Keratinocyte (primary cell): ENCODE results near the gene PTRH1. TPM values are rescaled to one million over a fixed set of nuclear protein-coding genes. Genes with fewer than 3 reads are reported as not detected.

ENCODE experiments used
- DNase-seq: peaks from one replicate; pipeline ENCODE4 v3.0.0-alpha.2; 2011; ENCODE audit warnings: low read depth, missing footprints, low spot score
- FAIRE-seq: peaks from 2 replicates; lab custom pipeline; 2011; peaks lifted over from hg19 to GRCh38; lab: Jason Lieb, UNC
- H2AFZ ChIP-seq: 2 replicates; pipeline ENCODE4 v1.6.0; 2012; ENCODE audit warnings: low read length, control low read depth, inconsistent platforms; ENCODE audit not compliant: control insufficient read depth
- H3K27ac ChIP-seq: 2 replicates; pipeline ENCODE4 v1.5.1; 2011; ENCODE audit warnings: low read length; ENCODE audit not compliant: control insufficient read depth, insufficient read depth
- H3K27me3 ChIP-seq: 3 replicates; pipeline ENCODE4 v1.6.0; 2011; ENCODE audit warnings: low read length; ENCODE audit not compliant: control insufficient read depth, insufficient read depth; ENCODE audit errors: extremely low read depth
- H3K36me3 ChIP-seq, 2 experiments: 2 replicates in 1 of 2; 3 replicates in 1 of 2; pipeline ENCODE4 v1.5.1; 2011; ENCODE audit warnings: low read length in 2 of 2, mild to moderate bottlenecking in 1 of 2; ENCODE audit not compliant: control insufficient read depth in 2 of 2, insufficient read depth in 2 of 2; ENCODE audit errors: extremely low read depth in 1 of 2
- H3K4me1 ChIP-seq: 3 replicates; pipeline ENCODE4 v1.5.1; 2011; ENCODE audit warnings: low read length; ENCODE audit not compliant: control insufficient read depth, insufficient read depth; ENCODE audit errors: extremely low read depth
- H3K4me2 ChIP-seq: 3 replicates; pipeline ENCODE4 v1.6.0; 2011; ENCODE audit warnings: low read depth, low read length; ENCODE audit not compliant: control insufficient read depth, insufficient read depth; ENCODE audit errors: extremely low read depth
- H3K4me3 ChIP-seq, 3 experiments: fragments of 200-600 bp in 1 of 3; sonication (generic) in 1 of 3; 2 replicates in 2 of 3; 3 replicates in 1 of 3; pipeline ENCODE4 v1.5.1; 2011 to 2016; ENCODE audit warnings: low read length in 3 of 3, mild to moderate bottlenecking in 3 of 3, control low read depth in 2 of 3, inconsistent platforms in 1 of 3, low read depth in 1 of 3, mixed read lengths in 1 of 3, mixed run types in 1 of 3, moderate library complexity in 1 of 3; ENCODE audit not compliant: control insufficient read depth in 2 of 3, insufficient read depth in 2 of 3; ENCODE audit errors: extremely low read depth in 1 of 3
- H3K79me2 ChIP-seq: 2 replicates; pipeline ENCODE4 v1.6.0; 2012; ENCODE audit warnings: low read length; ENCODE audit not compliant: control insufficient read depth, insufficient read depth
- H3K9ac ChIP-seq: 3 replicates; pipeline ENCODE4 v1.6.0; 2011; ENCODE audit warnings: low read length; ENCODE audit not compliant: control insufficient read depth, insufficient read depth; ENCODE audit errors: extremely low read depth
- H3K9me1 ChIP-seq: 3 replicates; pipeline ENCODE4 v1.6.0; 2011; ENCODE audit warnings: low read length; ENCODE audit not compliant: control insufficient read depth, insufficient read depth; ENCODE audit errors: extremely low read depth
- H3K9me3 ChIP-seq: 2 replicates; pipeline ENCODE4 v1.5.1; 2012; ENCODE audit warnings: low read depth, low read length; ENCODE audit not compliant: control insufficient read depth
- H4K20me1 ChIP-seq: 3 replicates; pipeline ENCODE4 v1.6.0; 2011; ENCODE audit warnings: low read length; ENCODE audit not compliant: control insufficient read depth, insufficient read depth; ENCODE audit errors: extremely low read depth
- EZH2 ChIP-seq: IDR thresholded peaks from one replicate; pipeline ENCODE4 v1.6.1; 2012; ENCODE audit warnings: inconsistent platforms, mild to moderate bottlenecking, low read length, moderate library complexity
- dilution Hi-C: fragments of 300-500 bp; cut with MboI; formaldehyde crosslinking; loops from one replicate; pipeline ENCODE4 v1.7.0; 2020; ENCODE audit warnings: low sequenced_read_pairs; ENCODE audit not compliant: extremely low pct_ligation_motif_present
- polyA plus RNA-seq, 5 experiments: library from polyadenylated mRNA; depleted of rRNA in 3 of 5; stranded (reverse) in 3 of 5; stranded (forward) in 1 of 5; unstranded in 1 of 5; fragments of >200 nt; gene quantifications; 1 replicate in 1 of 5; 2 replicates in 3 of 5; 3 replicates in 1 of 5; pipeline versions ENCODE4 v1.2.1 to v1.2.3, GENCODE V29; 2011 to 2012; ENCODE audit warnings: missing spikeins in 2 of 5, low read depth in 1 of 5, low replicate concordance in 1 of 5
- TF ChIP-seq, protein P1 (sequence below), 3 experiments: IDR thresholded peaks in 1 of 3; conservative IDR thresholded peaks in 1 of 3; optimal IDR thresholded peaks in 1 of 3; 2 replicates in 2 of 3; 3 replicates in 1 of 3; pipeline versions ENCODE3 to v1.5.1; 2011; ENCODE audit warnings: low read length in 3 of 3, mild to moderate bottlenecking in 3 of 3, moderate library complexity in 2 of 3, control low read depth in 1 of 3, inconsistent platforms in 1 of 3; ENCODE audit not compliant: insufficient read depth in 2 of 3; ENCODE audit errors: extremely low read depth in 1 of 3

PTRH1 gene
- polyA plus RNA-seq, 1 donor (not counting 4 experiments of a cell fraction or from before 2014, with no cell fraction given) = 14.3 TPM

GRCh38 chr9:127683723-127684122 lies 31.7 kb downstream of the PTRH1 start:
- H3K4me2 ChIP-seq = no peak overlapping the region
- no peak for FAIRE-seq

GRCh38 chr9:127682351-127683136 lies 32.9 kb downstream of the PTRH1 start:
- H4K20me1 ChIP-seq = no peaks in the 10 kb centered on the region
- no peaks in the 10 kb centered on the region for H3K9me1 ChIP-seq
- no peaks in the 10 kb centered on the region for H3K9me3 ChIP-seq
- no peak overlapping the region for H3K27ac ChIP-seq
- no peak for FAIRE-seq
- DNase-seq = no peak
- H2AFZ ChIP-seq = no peak overlapping the region
- H3K79me2 ChIP-seq = no peaks in the 10 kb centered on the region
- H3K4me1 ChIP-seq = peaks cover 3% of the 10 kb centered on the region
- no peak overlapping the region for H3K4me2 ChIP-seq
- dilution Hi-C loops = no loop called here
- peaks cover 20 to 32% of the 10 kb centered on the region in 2 experiments for H3K36me3 ChIP-seq
- no peak overlapping the region for H3K4me3 ChIP-seq
- TF ChIP-seq EZH2 = no peak
- TF ChIP-seq, protein P1, sequence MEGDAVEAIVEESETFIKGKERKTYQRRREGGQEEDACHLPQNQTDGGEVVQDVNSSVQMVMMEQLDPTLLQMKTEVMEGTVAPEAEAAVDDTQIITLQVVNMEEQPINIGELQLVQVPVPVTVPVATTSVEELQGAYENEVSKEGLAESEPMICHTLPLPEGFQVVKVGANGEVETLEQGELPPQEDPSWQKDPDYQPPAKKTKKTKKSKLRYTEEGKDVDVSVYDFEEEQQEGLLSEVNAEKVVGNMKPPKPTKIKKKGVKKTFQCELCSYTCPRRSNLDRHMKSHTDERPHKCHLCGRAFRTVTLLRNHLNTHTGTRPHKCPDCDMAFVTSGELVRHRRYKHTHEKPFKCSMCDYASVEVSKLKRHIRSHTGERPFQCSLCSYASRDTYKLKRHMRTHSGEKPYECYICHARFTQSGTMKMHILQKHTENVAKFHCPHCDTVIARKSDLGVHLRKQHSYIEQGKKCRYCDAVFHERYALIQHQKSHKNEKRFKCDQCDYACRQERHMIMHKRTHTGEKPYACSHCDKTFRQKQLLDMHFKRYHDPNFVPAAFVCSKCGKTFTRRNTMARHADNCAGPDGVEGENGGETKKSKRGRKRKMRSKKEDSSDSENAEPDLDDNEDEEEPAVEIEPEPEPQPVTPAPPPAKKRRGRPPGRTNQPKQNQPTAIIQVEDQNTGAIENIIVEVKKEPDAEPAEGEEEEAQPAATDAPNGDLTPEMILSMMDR (optimal IDR thresholded peaks at IDR 0.05 in 1 of 3, IDR thresholded peaks at IDR 0.05 in 1 of 3, conservative IDR thresholded peaks at IDR 0.05 in 1 of 3; ENCODE audit: extremely low read depth in 1 of 3, insufficient read depth in 2 of 3, low read length in 3 of 3) = no peak
- no peak overlapping the region for H3K9ac ChIP-seq
- no peaks in the 10 kb centered on the region for H3K27me3 ChIP-seq

More at GRCh38 chr9:127683723-127684122, 31.7 kb downstream of the PTRH1 start:
- H3K4me3 ChIP-seq = no peak overlapping the region
- H3K9ac ChIP-seq = no peak overlapping the region
- H3K27ac ChIP-seq = no peak overlapping the region
- dilution Hi-C loops = no loop called here
- H3K9me3 ChIP-seq = no peaks in the 10 kb centered on the region
- peaks cover 3% of the 10 kb centered on the region for H3K4me1 ChIP-seq
- H3K27me3 ChIP-seq = no peaks in the 10 kb centered on the region
- no peak overlapping the region for H2AFZ ChIP-seq
- no peaks in the 10 kb centered on the region for H3K9me1 ChIP-seq
- DNase-seq = no peak
- H3K36me3 ChIP-seq = peaks cover 16 to 29% of the 10 kb centered on the region in 2 experiments
- no peaks in the 10 kb centered on the region for H4K20me1 ChIP-seq
- H3K79me2 ChIP-seq = no peaks in the 10 kb centered on the region
- TF ChIP-seq, protein P1 (optimal IDR thresholded peaks at IDR 0.05 in 1 of 3, IDR thresholded peaks at IDR 0.05 in 1 of 3, conservative IDR thresholded peaks at IDR 0.05 in 1 of 3; ENCODE audit: extremely low read depth in 1 of 3, insufficient read depth in 2 of 3, low read length in 3 of 3) = no peak
- no peak for TF ChIP-seq EZH2
